GM12892 (cell line): ENCODE results near the gene TIMELESS.

Experiments used
- POLR2A ChIP-seq: IDR thresholded peaks from 2 replicates; pipeline ENCODE4 v1.6.1; 2011; ENCODE audit warnings: low read depth, low read length, control low read depth
- POLR2AphosphoS5 ChIP-seq: IDR thresholded peaks from 2 replicates; pipeline ENCODE4 v1.6.1; 2011; ENCODE audit warnings: low read depth, low read length, control low read depth
- TAF1 ChIP-seq: IDR thresholded peaks from 2 replicates; pipeline ENCODE4 v1.6.1; 2011; ENCODE audit warnings: low read depth, mild to moderate bottlenecking, control low read depth, low read length, borderline replicate concordance

- TF ChIP-seq POLR2A (no peak), POLR2AphosphoS5 (no peak), TAF1 (no peak)
These were observed 71.8 kb downstream of the TIMELESS start for GRCh38 chr12:56377310-56377988.
